SK-N-SH (cell line): ENCODE measurements around the gene MRPL24. TPM values are rescaled to one million over a fixed set of nuclear protein-coding genes. Genes with fewer than 3 reads are reported as not detected.

Experiments
- CTCF ChIA-PET: fragments of 300-600, 350-600 bp; formaldehyde crosslinking; extraction: SDS; loops from one replicate; lab custom pipeline; 2021; lab: Yijun Ruan, JAX
- POLR2A ChIA-PET: fragments of 350-600 bp; sonication (Branson Sonifier 250); formaldehyde crosslinking; extraction: SDS; loops from one replicate; lab custom pipeline; 2020; ENCODE audit warnings: antibody characterized with exemption, inconsistent platforms; lab: Yijun Ruan, JAX
- DNase-seq: peaks from one replicate; pipeline ENCODE4 v3.0.0; 2012
- H2AFZ ChIP-seq: fragments of 200-600 bp; sonication (generic); 2 replicates; pipeline ENCODE4 v1.8.1; 2016; ENCODE audit warnings: antibody characterized with exemption, mild to moderate bottlenecking, low read depth
- H3F3A ChIP-seq: fragments of 200-600 bp; sonication (generic); replicated peaks from 2 replicates; pipeline ENCODE3; 2016; ENCODE audit warnings: antibody characterized with exemption, mild to moderate bottlenecking; ENCODE audit not compliant: insufficient read depth
- H3K27ac ChIP-seq, 2 experiments: fragments of 200-500 bp in 1 of 2; fragments of 200-600 bp in 1 of 2; sonication (Bioruptor generic) in 1 of 2; sonication (generic), shearing (Covaris generic) in 1 of 2; 2 replicates each; pipeline versions ENCODE4 v1.5.1 to v1.6.1; 2014 to 2016; ENCODE audit warnings: low read depth in 2 of 2, inconsistent platforms in 1 of 2, low read length in 1 of 2, mild to moderate bottlenecking in 1 of 2, mixed read lengths in 1 of 2
- H3K27me3 ChIP-seq: fragments of 200-600 bp; sonication (generic), shearing (Covaris generic); 2 replicates; pipeline ENCODE4 v1.6.1; 2016; ENCODE audit warnings: mixed run types; ENCODE audit not compliant: insufficient read depth
- H3K36me3 ChIP-seq, 2 experiments: fragments of 200-500 bp in 1 of 2; fragments of 200-600 bp in 1 of 2; sonication (Bioruptor generic) in 1 of 2; sonication (generic) in 1 of 2; replicated peaks in 1 of 2; 2 replicates each; pipeline versions ENCODE3 to v1.5.1; 2014 to 2016; ENCODE audit warnings: low read length in 1 of 2, mild to moderate bottlenecking in 1 of 2; ENCODE audit not compliant: insufficient read depth in 2 of 2, control insufficient read depth in 1 of 2
- H3K4me1 ChIP-seq, 2 experiments: fragments of 200-500 bp in 1 of 2; fragments of 200-600 bp in 1 of 2; sonication (Bioruptor generic) in 1 of 2; sonication (generic), shearing (Covaris generic) in 1 of 2; 2 replicates each; pipeline versions ENCODE4 v1.5.1 to v1.6.1; 2014 to 2016; ENCODE audit warnings: low read depth in 1 of 2, low read length in 1 of 2, mixed run types in 1 of 2; ENCODE audit not compliant: insufficient read depth in 2 of 2, control insufficient read depth in 1 of 2
- H3K4me2 ChIP-seq: fragments of 200-600 bp; sonication (generic), shearing (Covaris generic); 2 replicates; pipeline ENCODE4 v1.6.1; 2017; ENCODE audit warnings: mixed run types
- H3K4me3 ChIP-seq, 2 experiments: fragments of 200-500 bp in 1 of 2; fragments of 200-600 bp in 1 of 2; sonication (Bioruptor generic) in 1 of 2; sonication (generic), shearing (Covaris generic) in 1 of 2; 2 replicates each; pipeline versions ENCODE4 v1.5.1 to v1.8.1; 2014 to 2016; ENCODE audit warnings: low read depth in 2 of 2, inconsistent platforms in 1 of 2, low read length in 1 of 2, mild to moderate bottlenecking in 1 of 2, mixed read lengths in 1 of 2, moderate library complexity in 1 of 2
- H3K79me2 ChIP-seq: fragments of 200-600 bp; sonication (generic); 2 replicates; pipeline ENCODE4 v1.8.1; 2017; ENCODE audit warnings: mild to moderate bottlenecking; ENCODE audit not compliant: insufficient read depth
- H3K9ac ChIP-seq: fragments of 200-600 bp; sonication (generic); 2 replicates; pipeline ENCODE4 v1.6.1; 2017; ENCODE audit warnings: mixed run types
- H3K9me2 ChIP-seq: fragments of 200-600 bp; sonication (generic); 2 replicates; pipeline ENCODE4 v1.6.1; 2017; ENCODE audit warnings: mixed run types
- H3K9me3 ChIP-seq: fragments of 200-600 bp; sonication (generic); 2 replicates; pipeline ENCODE4 v1.6.1; 2017; ENCODE audit warnings: mixed run types, mild to moderate bottlenecking, moderate library complexity
- H4K20me1 ChIP-seq: fragments of 200-600 bp; sonication (generic); 2 replicates; pipeline ENCODE4 v1.6.1; 2017; ENCODE audit warnings: mild to moderate bottlenecking, mixed run types; ENCODE audit not compliant: insufficient read depth
- CHD2 ChIP-seq: fragments of 150-350 bp; IDR thresholded peaks from 2 replicates; pipeline ENCODE4 v1.6.1; 2018; ENCODE audit warnings: low read length; ENCODE audit not compliant: partially characterized antibody
- CTCF ChIP-seq: fragments of 200-600 bp; sonication (generic); IDR thresholded peaks from 2 replicates; pipeline ENCODE4 v1.6.1; 2017; ENCODE audit warnings: antibody characterized with exemption, mild to moderate bottlenecking, moderate library complexity
- ELF1 ChIP-seq: IDR thresholded peaks from 2 replicates; pipeline ENCODE4 v1.4.0; 2012
- FOSL2 ChIP-seq: IDR thresholded peaks from 2 replicates; pipeline ENCODE4 v1.4.0; 2012; ENCODE audit warnings: low read depth, mild to moderate bottlenecking, moderate library complexity, borderline replicate concordance
- FOXJ3 ChIP-seq: sonication (generic); formaldehyde crosslinking; IDR thresholded peaks from 2 replicates; pipeline ENCODE4 v1.5.1; 2020; ENCODE audit warnings: mild to moderate bottlenecking, missing genetic modification reagents
- FOXM1 ChIP-seq: IDR thresholded peaks from 2 replicates; pipeline ENCODE4 v1.4.0; 2012; ENCODE audit warnings: low read depth, mild to moderate bottlenecking
- GABPA ChIP-seq: IDR thresholded peaks from 2 replicates; pipeline ENCODE4 v1.4.0; 2012; ENCODE audit warnings: low read depth, mild to moderate bottlenecking
- GATA2 ChIP-seq: sonication (generic); formaldehyde crosslinking; IDR thresholded peaks from 2 replicates; pipeline ENCODE4 v1.5.0; 2020; ENCODE audit warnings: mild to moderate bottlenecking, missing genetic modification reagents
- JUND ChIP-seq: IDR thresholded peaks from 2 replicates; pipeline ENCODE4 v1.4.0; 2012
- MAX ChIP-seq: IDR thresholded peaks from 2 replicates; pipeline ENCODE4 v1.4.0; 2012; ENCODE audit warnings: low read depth
- MXI1 ChIP-seq: IDR thresholded peaks from 2 replicates; pipeline ENCODE4 v1.6.1; 2012; ENCODE audit warnings: mild to moderate bottlenecking, low read depth, low read length, improper control_type of control experiment
- NFIC ChIP-seq: IDR thresholded peaks from 2 replicates; pipeline ENCODE4 v1.4.0; 2012; ENCODE audit warnings: borderline replicate concordance
- NRF1 ChIP-seq: IDR thresholded peaks from 2 replicates; pipeline ENCODE4 v1.6.1; 2012; ENCODE audit warnings: low read depth, mild to moderate bottlenecking, low read length
- POLR2AphosphoS5 ChIP-seq: IDR thresholded peaks from 2 replicates; pipeline ENCODE4 v1.6.1; 2012; ENCODE audit warnings: low read depth, low read length
- RFX5 ChIP-seq: IDR thresholded peaks from 2 replicates; pipeline ENCODE4 v1.6.1; 2012; ENCODE audit warnings: mild to moderate bottlenecking, improper control_type of control experiment, low read length
- SIN3A ChIP-seq: IDR thresholded peaks from 2 replicates; pipeline ENCODE4 v1.6.1; 2012; ENCODE audit warnings: low read depth, mild to moderate bottlenecking, low read length, moderate library complexity, borderline replicate concordance
- SMC3 ChIP-seq: IDR thresholded peaks from 2 replicates; pipeline ENCODE4 v1.6.1; 2012; ENCODE audit warnings: low read depth, low read length, improper control_type of control experiment
- TAF1 ChIP-seq: IDR thresholded peaks from 2 replicates; pipeline ENCODE4 v1.6.1; 2012; ENCODE audit warnings: low read depth, mild to moderate bottlenecking, low read length, moderate library complexity, borderline replicate concordance
- TCF12 ChIP-seq: IDR thresholded peaks from 2 replicates; pipeline ENCODE4 v1.4.0; 2012
- USF1 ChIP-seq: IDR thresholded peaks from 2 replicates; pipeline ENCODE4 v1.4.0; 2012; ENCODE audit warnings: low read depth, borderline replicate concordance
- USF2 ChIP-seq: fragments of 150-350 bp; IDR thresholded peaks from 2 replicates; pipeline ENCODE4 v1.6.1; 2017; ENCODE audit warnings: antibody characterized with exemption, low read length, low read depth, borderline replicate concordance
- YY1 ChIP-seq: IDR thresholded peaks from 2 replicates; pipeline ENCODE4 v1.4.0; 2012; ENCODE audit warnings: low read depth, mild to moderate bottlenecking
- ZBTB33 ChIP-seq: IDR thresholded peaks from 2 replicates; pipeline ENCODE4 v1.4.0; 2012; ENCODE audit warnings: low read depth, borderline replicate concordance
- WGBS: methylation state at CpG from one replicate; pipeline ENCODE4 v1.1.6; 2017; ENCODE audit warnings: low lambda C conversion rate; 5-methylcytosine and 5-hydroxymethylcytosine counted together
- polyA plus RNA-seq, 3 experiments: library from polyadenylated mRNA; depleted of rRNA; stranded (reverse); fragments of >200 nt; gene quantifications; 2 replicates each; pipeline ENCODE4 v1.2.3, GENCODE V29; 2012

MRPL24 gene
- polyA plus RNA-seq, 1 of the 3 experiments (the other 2 are of a cell fraction), result 149 TPM

- TF ChIP-seq CTCF, result 0 out of 2 replicates have a peak, but pooled peaks have one; percentile 7
- peak; percentile 85 for TF ChIP-seq ELF1
- peak; percentile 71 for TF ChIP-seq MAX
- TF ChIP-seq MXI1, result 0 out of 2 replicates have a peak, but pooled peaks have one; percentile 9
- peak; percentile 95 for TF ChIP-seq CHD2
- no peak for TF ChIP-seq USF2
- TF ChIP-seq USF1, result no peak
- no peak; the same call in 1 of the 2 replicates for TF ChIP-seq POLR2AphosphoS5
- no peak for TF ChIP-seq JUND
- peak; percentile 18; the same call in 1 of the 2 replicates for TF ChIP-seq NRF1
- peak; percentile 86 for TF ChIP-seq GABPA
These were observed 26.4 kb upstream of the MRPL24 start, which contains the start of gene PRCC (continued) for GRCh38 chr1:156767101-156767878.

- H3K9me2 ChIP-seq, result no peaks in the 10 kb centered on the region
- H3K9me3 ChIP-seq, result no peaks in the 10 kb centered on the region
- TF ChIP-seq TCF12, result no peak
- TF ChIP-seq MXI1, result no peak
- peak; percentile 3; the same call in 1 of the 2 replicates for TF ChIP-seq SMC3
- TF ChIP-seq ZBTB33, result no peak
- no peak for TF ChIP-seq FOSL2
- TF ChIP-seq JUND, result no peak
- TF ChIP-seq NFIC, result no peak
- TF ChIP-seq TAF1, result no peak
- TF ChIP-seq GATA2 (CRISPR knock-in tag), result no peak
- TF ChIP-seq CHD2, result no peak
- no peak for TF ChIP-seq FOXJ3
- no peak for TF ChIP-seq FOXM1
- no peak for TF ChIP-seq GABPA
- TF ChIP-seq YY1, result no peak
- TF ChIP-seq SIN3A, result 0 out of 2 replicates have a peak, but pooled peaks have one; percentile 4
- TF ChIP-seq RFX5, result no peak
- TF ChIP-seq, all 33 proteins: peak for 2
- Histone ChIP-seq H3K4me1 (peaks cover 20 to 21% of the 10 kb centered on the region in 2 experiments; a peak in 3 of 4 replicates), H3K27ac (peak overlapping the region; percentile 71 to 88), H3K36me3 (peaks cover 15 to 16% of the 10 kb centered on the region in 2 experiments), H3K9ac (peak overlapping the region; percentile 82), H2AFZ (peak overlapping the region; percentile 85), H3F3A (no peaks in the 10 kb centered on the region), H3K4me3 (peak overlapping the region; percentile 63 to 75), H3K27me3 (no peaks in the 10 kb centered on the region), H3K79me2 (peaks cover 54% of the 10 kb centered on the region), H3K4me2 (peak overlapping the region; percentile 83), H4K20me1 (peaks cover 9% of the 10 kb centered on the region; the same call in 1 of the 2 replicates)
- DNase-seq, result peak; percentile 47
- 14% methylated on average over 13 of the region's 14 CpGs for WGBS
- CTCF ChIA-PET, result interaction anchor here (0.7 to 9.5 kb wide), 16 partner anchors 15 to 409 kb away, joined by 3 to 64 read pairs (median 4); partner anchors contain the start of genes HDGF, INSRR, METTL25B and MRPL24
- POLR2A ChIA-PET, result interaction anchor here (0.7 to 3.9 kb wide), 9 partner anchors 10 to 94 kb away, joined by 3 to 27 read pairs (median 4); partner anchors contain the start of genes HDGF, ISG20L2, METTL25B and MRPL24
These were observed 25.6 kb upstream of the MRPL24 start for GRCh38 chr1:156766298-156767100.
